Neural cell (in vitro differentiated cells): ENCODE results near the gene CEL. TPM values are rescaled to one million over a fixed set of nuclear protein-coding genes. Genes with fewer than 3 reads are reported as not detected.
"Not testable (repeated sequence)": the region's sequence is repeated elsewhere in the genome, so short reads cannot be mapped to it uniquely, and the experiment has no call there.

Experiments used
- H2AFZ ChIP-seq: fragments of 200-600, 300-800 bp; sonication (generic), shearing (Covaris generic); 2 replicates; pipeline ENCODE4 v1.6.0; 2014; ENCODE audit warnings: low read depth, mild to moderate bottlenecking, antibody characterized with exemption, low read length, moderate library complexity
- H3F3A ChIP-seq: fragments of 200-600 bp; shearing (Covaris generic); 2 replicates; pipeline ENCODE4 v1.6.1; 2016; ENCODE audit warnings: mild to moderate bottlenecking, moderate library complexity, mixed read lengths, antibody characterized with exemption, low read length; ENCODE audit not compliant: insufficient read depth, poor library complexity, severe bottlenecking
- H3K27ac ChIP-seq: fragments of 200-600, 300-800 bp; sonication (generic), shearing (Covaris generic); 2 replicates; pipeline ENCODE4 v1.5.1; 2014; ENCODE audit warnings: mild to moderate bottlenecking, low read length, moderate library complexity
- H3K27me3 ChIP-seq: fragments of 300-800, 200-600 bp; sonication (generic), shearing (Covaris generic); 2 replicates; pipeline ENCODE4 v1.6.0; 2014; ENCODE audit warnings: mild to moderate bottlenecking, low read depth, low read length, moderate library complexity; ENCODE audit not compliant: insufficient read depth
- H3K36me3 ChIP-seq: fragments of 300-800, 200-600 bp; sonication (generic), shearing (Covaris generic); 2 replicates; pipeline ENCODE4 v1.5.1; 2014; ENCODE audit warnings: mild to moderate bottlenecking, antibody characterized with exemption, low read length, moderate library complexity; ENCODE audit not compliant: insufficient read depth
- H3K4me2 ChIP-seq: fragments of 300-800, 200-600 bp; sonication (generic), shearing (Covaris generic); 2 replicates; pipeline ENCODE4 v1.6.0; 2014; ENCODE audit warnings: mild to moderate bottlenecking, low read length
- H3K4me3 ChIP-seq: fragments of 300-800, 200-600 bp; sonication (generic), shearing (Covaris generic); 2 replicates; pipeline ENCODE4 v1.5.1; 2014; ENCODE audit warnings: mild to moderate bottlenecking, low read length, moderate library complexity
- H3K79me2 ChIP-seq: fragments of 200-600 bp; shearing (Covaris generic); replicated peaks from 2 replicates; pipeline ENCODE4 v1.6.0; 2014; ENCODE audit warnings: mild to moderate bottlenecking, low read length, moderate library complexity; ENCODE audit not compliant: insufficient read depth
- H3K9ac ChIP-seq: fragments of 300-800, 200-600 bp; sonication (generic), shearing (Covaris generic); 2 replicates; pipeline ENCODE4 v1.6.1; 2016; ENCODE audit warnings: mild to moderate bottlenecking, low read length, mixed read lengths
- H3K9me2 ChIP-seq: fragments of 200-600 bp; shearing (Covaris generic); 2 replicates; pipeline ENCODE4 v1.6.1; 2016; ENCODE audit warnings: mild to moderate bottlenecking, low read length, mixed read lengths; ENCODE audit not compliant: insufficient read depth
- H3K9me3 ChIP-seq: fragments of 200-600, 300-800 bp; sonication (generic), shearing (Covaris generic); 2 replicates; pipeline ENCODE4 v1.6.1; 2016; ENCODE audit warnings: mild to moderate bottlenecking, mixed run types, low read length, moderate library complexity, mixed read lengths
- H4K20me1 ChIP-seq: fragments of 200-600 bp; shearing (Covaris generic); 2 replicates; pipeline ENCODE4 v1.6.1; 2016; ENCODE audit warnings: mild to moderate bottlenecking, mixed run types; ENCODE audit not compliant: insufficient read depth
- CTCF ChIP-seq: fragments of 450-650 bp; IDR thresholded peaks from 2 replicates; pipeline ENCODE4 v1.5.1; 2014; ENCODE audit warnings: antibody characterized with exemption, mild to moderate bottlenecking, moderate library complexity; ENCODE audit not compliant: poor library complexity, severe bottlenecking
- EP300 ChIP-seq: fragments of 450-650 bp; conservative IDR thresholded peaks from 2 replicates; pipeline ENCODE4 v1.6.1; 2014; ENCODE audit warnings: antibody characterized with exemption, mild to moderate bottlenecking, moderate library complexity; ENCODE audit not compliant: poor library complexity, severe bottlenecking
- EZH2 ChIP-seq: fragments of 200-600, 300-800 bp; shearing (Covaris generic), sonication (generic); IDR thresholded peaks from 2 replicates; pipeline ENCODE4 v1.6.1; 2014; ENCODE audit warnings: antibody characterized with exemption, low read length, borderline replicate concordance, mild to moderate bottlenecking; ENCODE audit not compliant: insufficient read depth, poor library complexity, severe bottlenecking
- MXI1 ChIP-seq: fragments of 450-650 bp; conservative IDR thresholded peaks from 2 replicates; pipeline ENCODE4 v1.6.1; 2014; ENCODE audit warnings: antibody characterized with exemption, mild to moderate bottlenecking; ENCODE audit not compliant: poor library complexity, severe bottlenecking
- POLR2AphosphoS5 ChIP-seq: IDR thresholded peaks from 2 replicates; pipeline ENCODE4 v1.6.1; 2012
- RAD21 ChIP-seq: fragments of 450-650 bp; conservative IDR thresholded peaks from 2 replicates; pipeline ENCODE4 v1.6.1; 2014; ENCODE audit warnings: antibody characterized with exemption, mild to moderate bottlenecking, moderate library complexity
- REST ChIP-seq: IDR thresholded peaks from 2 replicates; pipeline ENCODE4 v1.6.1; 2012; ENCODE audit warnings: borderline replicate concordance
- SMC3 ChIP-seq: fragments of 450-650 bp; conservative IDR thresholded peaks from 2 replicates; pipeline ENCODE4 v1.6.1; 2014; ENCODE audit warnings: antibody characterized with exemption, mild to moderate bottlenecking, moderate library complexity; ENCODE audit not compliant: poor library complexity
- TAF1 ChIP-seq: IDR thresholded peaks from 2 replicates; pipeline ENCODE4 v1.6.1; 2012; ENCODE audit warnings: low read depth
- polyA plus RNA-seq: library from polyadenylated mRNA; depleted of rRNA; stranded (reverse); fragments of >200 nt; gene quantifications from 2 replicates; pipeline ENCODE4 v1.2.3, GENCODE V29; 2014

CEL gene
- polyA plus RNA-seq, 1 donor from 2014 or later, result 0.95 TPM

GRCh38 chr9:133060417-133060841 is 1.4 kb upstream of the CEL start:
- Histone ChIP-seq H3K9me3 (no peaks in the 10 kb centered on the region), H3K27me3 (no peaks in the 10 kb centered on the region), H3K9ac (no peak overlapping the region), H3K4me2 (no peak overlapping the region), H4K20me1 (no peaks in the 10 kb centered on the region), H3K36me3 (no peaks in the 10 kb centered on the region), H3K4me3 (no peak overlapping the region), H3K9me2 (no peaks in the 10 kb centered on the region), H3K27ac (no peak overlapping the region), H3K79me2 (no peaks in the 10 kb centered on the region), H2AFZ (no peak overlapping the region), H3F3A (no peaks in the 10 kb centered on the region)
- TF ChIP-seq POLR2AphosphoS5 (no peak), SMC3 (no peak), RAD21 (no peak), MXI1 (no peak), REST (no peak), TAF1 (no peak), CTCF (no peak), EP300 (no peak), EZH2 (no peak)

GRCh38 chr9:133061019-133061763 is 590 bp upstream of the CEL start:
- not testable (repeated sequence) for H3K4me3 ChIP-seq, H3K9ac ChIP-seq, H3K27ac ChIP-seq, H3K79me2 ChIP-seq, H3K4me2 ChIP-seq, H3F3A ChIP-seq, H2AFZ ChIP-seq, H3K27me3 ChIP-seq, H3K36me3 ChIP-seq, H4K20me1 ChIP-seq, H3K9me2 ChIP-seq, H3K9me3 ChIP-seq

- not testable (repeated sequence) for H4K20me1 ChIP-seq, H3K79me2 ChIP-seq, H3K9ac ChIP-seq, H3K36me3 ChIP-seq, H3K9me3 ChIP-seq, H3K4me3 ChIP-seq, H3K27me3 ChIP-seq, H3K9me2 ChIP-seq, H3K4me2 ChIP-seq, H3F3A ChIP-seq, H3K27ac ChIP-seq, H2AFZ ChIP-seq
These were observed 788 bp downstream of the CEL start for GRCh38 chr9:133062569-133062968.
